ENCODE results near the gene ATP8A1.

ATP8A1 gene

GRCh38 chr4:42398171-42398870 is 258.6 kb downstream of the ATP8A1 start:
- no peak overlapping the region for H3K4me3 ChIP-seq (ENCODE audit: low read depth, low read length)
- DNase-seq (ENCODE audit: low read depth): peak; percentile 29
- no peak for TF ChIP-seq POLR2A (IDR thresholded peaks at IDR 0.05; ENCODE audit: extremely low read depth, insufficient read length)
- TF ChIP-seq CTCF (IDR thresholded peaks at IDR 0.05; ENCODE audit: low read depth, low read length): no peak
- TF ChIP-seq, protein P1, sequence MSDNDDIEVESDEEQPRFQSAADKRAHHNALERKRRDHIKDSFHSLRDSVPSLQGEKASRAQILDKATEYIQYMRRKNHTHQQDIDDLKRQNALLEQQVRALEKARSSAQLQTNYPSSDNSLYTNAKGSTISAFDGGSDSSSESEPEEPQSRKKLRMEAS (IDR thresholded peaks at IDR 0.05; ENCODE audit: low read depth, low read length): no peak
- no peak for TF ChIP-seq MYC (IDR thresholded peaks at IDR 0.05; ENCODE audit: low read depth, low read length)

DNA sequence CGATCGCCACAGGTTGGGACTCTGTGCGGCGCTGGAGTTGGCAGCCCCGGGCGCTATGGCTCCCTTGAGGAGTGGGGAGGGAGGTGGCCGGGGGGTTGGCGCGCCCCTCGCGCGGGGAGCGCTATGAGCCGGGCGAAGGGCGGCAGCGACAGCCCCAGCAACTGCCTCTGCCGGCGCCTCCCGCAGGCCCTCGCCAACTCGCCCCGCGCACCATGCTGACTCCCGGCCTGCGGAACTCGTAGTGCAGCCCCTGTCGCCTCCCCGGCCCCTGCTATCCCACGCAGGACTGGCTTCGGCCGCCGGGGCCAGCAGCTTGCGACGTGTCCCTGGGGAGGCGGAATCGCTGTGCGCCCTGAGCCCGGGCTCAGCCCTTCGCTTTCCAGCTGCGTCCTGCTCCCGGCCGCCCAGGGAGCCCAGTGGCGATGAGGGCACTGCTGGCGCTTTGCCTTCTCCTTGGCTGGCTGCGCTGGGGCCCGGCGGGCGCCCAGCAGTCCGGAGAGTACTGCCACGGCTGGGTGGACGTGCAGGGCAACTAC is 259.2 kb downstream of the ATP8A1 start:
- no peak overlapping the region for H3K4me3 ChIP-seq (ENCODE audit: low read depth, low read length)
- TF ChIP-seq POLR2A (IDR thresholded peaks at IDR 0.05; ENCODE audit: extremely low read depth, insufficient read length): no peak
- TF ChIP-seq CTCF (IDR thresholded peaks at IDR 0.05; ENCODE audit: low read depth, low read length): no peak
- TF ChIP-seq, protein P1 (IDR thresholded peaks at IDR 0.05; ENCODE audit: low read depth, low read length): no peak
- no peak for TF ChIP-seq MYC (IDR thresholded peaks at IDR 0.05; ENCODE audit: low read depth, low read length)
- peak; percentile 21 for DNase-seq (ENCODE audit: low read depth)

DNA sequence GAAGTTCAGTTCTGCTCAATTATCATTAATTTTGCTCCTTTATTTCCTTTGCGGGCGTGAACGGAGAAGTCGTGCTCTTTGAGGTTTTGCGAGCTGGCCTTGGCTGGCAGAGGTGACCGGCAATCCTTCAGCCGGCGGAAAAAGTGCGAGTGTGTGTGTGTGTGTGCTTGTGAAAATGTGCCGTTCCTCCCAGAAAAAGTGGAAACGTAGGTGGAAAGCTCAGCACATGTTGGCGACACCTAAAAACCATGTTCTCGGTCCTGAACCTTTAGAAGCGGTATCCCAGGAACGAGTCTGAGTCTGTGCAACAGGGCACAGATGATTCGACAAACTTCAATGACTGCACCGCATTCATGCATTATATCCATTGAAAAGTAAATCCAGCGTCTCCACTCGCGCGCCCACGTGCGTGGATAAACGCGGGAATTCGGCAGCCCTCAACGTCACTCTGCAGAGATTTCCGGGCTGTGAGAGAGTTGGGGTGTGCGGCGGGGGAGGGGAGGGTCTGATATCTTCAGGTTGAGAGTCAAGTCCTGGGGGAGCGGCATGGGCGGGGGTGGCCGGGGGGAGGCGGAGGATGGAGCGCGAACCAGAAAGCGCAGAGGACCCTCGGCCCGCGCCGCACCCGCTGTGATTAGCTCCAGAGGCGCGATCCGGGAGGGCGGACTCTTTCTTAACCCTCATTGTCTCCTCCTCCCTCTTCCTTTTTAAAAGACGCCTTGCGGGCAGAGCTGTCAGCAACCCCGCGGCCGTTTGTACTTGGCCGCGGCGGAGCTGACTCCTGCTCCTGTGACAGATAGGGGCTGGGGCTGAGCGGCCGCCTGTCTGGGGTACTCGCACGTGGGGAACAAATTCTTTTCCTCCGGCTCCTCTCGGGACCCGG is 259.9 kb downstream of the ATP8A1 start, which contains the start of gene SHISA3:
SHISA3 (plus strand) TSS at position 737 of the 883 bp plus-strand sequence. CDS start 569 bp downstream, outside the sequence.
- no peak within 1 kb of the TSS for H3K4me3 ChIP-seq (ENCODE audit: low read depth, low read length)
- TF ChIP-seq, protein P1 (IDR thresholded peaks at IDR 0.05; ENCODE audit: low read depth, low read length): no peak
- no peak for TF ChIP-seq POLR2A (IDR thresholded peaks at IDR 0.05; ENCODE audit: extremely low read depth, insufficient read length)
- TF ChIP-seq CTCF (IDR thresholded peaks at IDR 0.05; ENCODE audit: low read depth, low read length): no peak
- no peak for TF ChIP-seq MYC (IDR thresholded peaks at IDR 0.05; ENCODE audit: low read depth, low read length)
- peak; percentile 69 for DNase-seq (ENCODE audit: low read depth)

GRCh38 chr4:42396361-42396751 is 260.5 kb downstream of the ATP8A1 start:
- no peak overlapping the region for H3K4me3 ChIP-seq (ENCODE audit: low read depth, low read length)

More at GRCh38 chr4:42396361-42396751, 260.5 kb downstream of the ATP8A1 start:
- TF ChIP-seq, protein P1 (IDR thresholded peaks at IDR 0.05; ENCODE audit: low read depth, low read length): no peak
- TF ChIP-seq POLR2A (IDR thresholded peaks at IDR 0.05; ENCODE audit: extremely low read depth, insufficient read length) (no peak), CTCF (IDR thresholded peaks at IDR 0.05; ENCODE audit: low read depth, low read length) (no peak), MYC (IDR thresholded peaks at IDR 0.05; ENCODE audit: low read depth, low read length) (no peak)
- DNase-seq (ENCODE audit: low read depth): no peak

All from NB4 (cell line).